SK-N-SH (cell line): ENCODE data around the gene FCHO1. TPM values are rescaled to one million over a fixed set of nuclear protein-coding genes. Genes with fewer than 3 reads are reported as not detected.

Experiments
- CTCF ChIA-PET: fragments of 300-600, 350-600 bp; formaldehyde crosslinking; extraction: SDS; loops from one replicate; lab custom pipeline; 2021; lab: Yijun Ruan, JAX
- POLR2A ChIA-PET: fragments of 350-600 bp; sonication (Branson Sonifier 250); formaldehyde crosslinking; extraction: SDS; loops from one replicate; lab custom pipeline; 2020; ENCODE audit warnings: antibody characterized with exemption, inconsistent platforms; lab: Yijun Ruan, JAX
- DNase-seq: peaks from one replicate; pipeline ENCODE4 v3.0.0; 2012
- H2AFZ ChIP-seq: fragments of 200-600 bp; sonication (generic); 2 replicates; pipeline ENCODE4 v1.8.1; 2016; ENCODE audit warnings: antibody characterized with exemption, mild to moderate bottlenecking, low read depth
- H3F3A ChIP-seq: fragments of 200-600 bp; sonication (generic); replicated peaks from 2 replicates; pipeline ENCODE3; 2016; ENCODE audit warnings: antibody characterized with exemption, mild to moderate bottlenecking; ENCODE audit not compliant: insufficient read depth
- H3K27ac ChIP-seq, 2 experiments: fragments of 200-500 bp in 1 of 2; fragments of 200-600 bp in 1 of 2; sonication (Bioruptor generic) in 1 of 2; sonication (generic), shearing (Covaris generic) in 1 of 2; 2 replicates each; pipeline versions ENCODE4 v1.5.1 to v1.6.1; 2014 to 2016; ENCODE audit warnings: low read depth in 2 of 2, inconsistent platforms in 1 of 2, low read length in 1 of 2, mild to moderate bottlenecking in 1 of 2, mixed read lengths in 1 of 2
- H3K27me3 ChIP-seq: fragments of 200-600 bp; sonication (generic), shearing (Covaris generic); 2 replicates; pipeline ENCODE4 v1.6.1; 2016; ENCODE audit warnings: mixed run types; ENCODE audit not compliant: insufficient read depth
- H3K36me3 ChIP-seq, 2 experiments: fragments of 200-500 bp in 1 of 2; fragments of 200-600 bp in 1 of 2; sonication (Bioruptor generic) in 1 of 2; sonication (generic) in 1 of 2; replicated peaks in 1 of 2; 2 replicates each; pipeline versions ENCODE3 to v1.5.1; 2014 to 2016; ENCODE audit warnings: low read length in 1 of 2, mild to moderate bottlenecking in 1 of 2; ENCODE audit not compliant: insufficient read depth in 2 of 2, control insufficient read depth in 1 of 2
- H3K4me1 ChIP-seq, 2 experiments: fragments of 200-500 bp in 1 of 2; fragments of 200-600 bp in 1 of 2; sonication (Bioruptor generic) in 1 of 2; sonication (generic), shearing (Covaris generic) in 1 of 2; 2 replicates each; pipeline versions ENCODE4 v1.5.1 to v1.6.1; 2014 to 2016; ENCODE audit warnings: low read depth in 1 of 2, low read length in 1 of 2, mixed run types in 1 of 2; ENCODE audit not compliant: insufficient read depth in 2 of 2, control insufficient read depth in 1 of 2
- H3K4me2 ChIP-seq: fragments of 200-600 bp; sonication (generic), shearing (Covaris generic); 2 replicates; pipeline ENCODE4 v1.6.1; 2017; ENCODE audit warnings: mixed run types
- H3K4me3 ChIP-seq, 2 experiments: fragments of 200-500 bp in 1 of 2; fragments of 200-600 bp in 1 of 2; sonication (Bioruptor generic) in 1 of 2; sonication (generic), shearing (Covaris generic) in 1 of 2; 2 replicates each; pipeline versions ENCODE4 v1.5.1 to v1.8.1; 2014 to 2016; ENCODE audit warnings: low read depth in 2 of 2, inconsistent platforms in 1 of 2, low read length in 1 of 2, mild to moderate bottlenecking in 1 of 2, mixed read lengths in 1 of 2, moderate library complexity in 1 of 2
- H3K79me2 ChIP-seq: fragments of 200-600 bp; sonication (generic); 2 replicates; pipeline ENCODE4 v1.8.1; 2017; ENCODE audit warnings: mild to moderate bottlenecking; ENCODE audit not compliant: insufficient read depth
- H3K9ac ChIP-seq: fragments of 200-600 bp; sonication (generic); 2 replicates; pipeline ENCODE4 v1.6.1; 2017; ENCODE audit warnings: mixed run types
- H3K9me2 ChIP-seq: fragments of 200-600 bp; sonication (generic); 2 replicates; pipeline ENCODE4 v1.6.1; 2017; ENCODE audit warnings: mixed run types
- H3K9me3 ChIP-seq: fragments of 200-600 bp; sonication (generic); 2 replicates; pipeline ENCODE4 v1.6.1; 2017; ENCODE audit warnings: mixed run types, mild to moderate bottlenecking, moderate library complexity
- H4K20me1 ChIP-seq: fragments of 200-600 bp; sonication (generic); 2 replicates; pipeline ENCODE4 v1.6.1; 2017; ENCODE audit warnings: mild to moderate bottlenecking, mixed run types; ENCODE audit not compliant: insufficient read depth
- EP300 ChIP-seq, 2 experiments: IDR thresholded peaks; 2 replicates each; pipeline versions ENCODE4 v1.4.0 to v1.6.1; 2012; ENCODE audit warnings: borderline replicate concordance in 1 of 2, low read depth in 1 of 2, low read length in 1 of 2
- GATA2 ChIP-seq: sonication (generic); formaldehyde crosslinking; IDR thresholded peaks from 2 replicates; pipeline ENCODE4 v1.5.0; 2020; ENCODE audit warnings: mild to moderate bottlenecking, missing genetic modification reagents
- JUND ChIP-seq: IDR thresholded peaks from 2 replicates; pipeline ENCODE4 v1.4.0; 2012
- MXI1 ChIP-seq: IDR thresholded peaks from 2 replicates; pipeline ENCODE4 v1.6.1; 2012; ENCODE audit warnings: mild to moderate bottlenecking, low read depth, low read length, improper control_type of control experiment
- NRF1 ChIP-seq: IDR thresholded peaks from 2 replicates; pipeline ENCODE4 v1.6.1; 2012; ENCODE audit warnings: low read depth, mild to moderate bottlenecking, low read length
- RAD21 ChIP-seq: IDR thresholded peaks from 2 replicates; pipeline ENCODE4 v1.6.1; 2012; ENCODE audit warnings: mild to moderate bottlenecking, low read length
- RCOR1 ChIP-seq: fragments of 150-350 bp; IDR thresholded peaks from 2 replicates; pipeline ENCODE4 v1.6.1; 2017; ENCODE audit warnings: antibody characterized with exemption, low read length
- RFX5 ChIP-seq: IDR thresholded peaks from 2 replicates; pipeline ENCODE4 v1.6.1; 2012; ENCODE audit warnings: mild to moderate bottlenecking, improper control_type of control experiment, low read length
- RXRA ChIP-seq: IDR thresholded peaks from 2 replicates; pipeline ENCODE4 v1.4.0; 2012; ENCODE audit warnings: low read depth, mild to moderate bottlenecking, borderline replicate concordance
- SMC3 ChIP-seq: IDR thresholded peaks from 2 replicates; pipeline ENCODE4 v1.6.1; 2012; ENCODE audit warnings: low read depth, low read length, improper control_type of control experiment
- TCF12 ChIP-seq: IDR thresholded peaks from 2 replicates; pipeline ENCODE4 v1.4.0; 2012
- YY1 ChIP-seq: IDR thresholded peaks from 2 replicates; pipeline ENCODE4 v1.4.0; 2012; ENCODE audit warnings: low read depth, mild to moderate bottlenecking
- WGBS: methylation state at CpG from one replicate; pipeline ENCODE4 v1.1.6; 2017; ENCODE audit warnings: low lambda C conversion rate; 5-methylcytosine and 5-hydroxymethylcytosine counted together
- polyA plus RNA-seq, 3 experiments: library from polyadenylated mRNA; depleted of rRNA; stranded (reverse); fragments of >200 nt; gene quantifications; 2 replicates each; pipeline ENCODE4 v1.2.3, GENCODE V29; 2012
- TF ChIP-seq, protein P1 (sequence below): IDR thresholded peaks from 2 replicates; pipeline ENCODE4 v1.4.0; 2012; ENCODE audit warnings: low read depth
- TF ChIP-seq, protein P2 (sequence below): IDR thresholded peaks from 2 replicates; pipeline ENCODE4 v1.6.1; 2012; ENCODE audit warnings: mild to moderate bottlenecking, low read depth, low read length, moderate library complexity
- TF ChIP-seq, protein P3 (sequence below): IDR thresholded peaks from 2 replicates; pipeline ENCODE4 v1.4.0; 2012; ENCODE audit warnings: low read depth, borderline replicate concordance
- TF ChIP-seq, protein P4 (sequence below): fragments of 200-600 bp; sonication (generic); IDR thresholded peaks from 2 replicates; pipeline ENCODE4 v1.6.1; 2017; ENCODE audit warnings: antibody characterized with exemption, mild to moderate bottlenecking, moderate library complexity

The FCHO1 gene
- polyA plus RNA-seq, 1 of the 3 experiments (the other 2 are of a cell fraction): 0.71 TPM

DNA sequence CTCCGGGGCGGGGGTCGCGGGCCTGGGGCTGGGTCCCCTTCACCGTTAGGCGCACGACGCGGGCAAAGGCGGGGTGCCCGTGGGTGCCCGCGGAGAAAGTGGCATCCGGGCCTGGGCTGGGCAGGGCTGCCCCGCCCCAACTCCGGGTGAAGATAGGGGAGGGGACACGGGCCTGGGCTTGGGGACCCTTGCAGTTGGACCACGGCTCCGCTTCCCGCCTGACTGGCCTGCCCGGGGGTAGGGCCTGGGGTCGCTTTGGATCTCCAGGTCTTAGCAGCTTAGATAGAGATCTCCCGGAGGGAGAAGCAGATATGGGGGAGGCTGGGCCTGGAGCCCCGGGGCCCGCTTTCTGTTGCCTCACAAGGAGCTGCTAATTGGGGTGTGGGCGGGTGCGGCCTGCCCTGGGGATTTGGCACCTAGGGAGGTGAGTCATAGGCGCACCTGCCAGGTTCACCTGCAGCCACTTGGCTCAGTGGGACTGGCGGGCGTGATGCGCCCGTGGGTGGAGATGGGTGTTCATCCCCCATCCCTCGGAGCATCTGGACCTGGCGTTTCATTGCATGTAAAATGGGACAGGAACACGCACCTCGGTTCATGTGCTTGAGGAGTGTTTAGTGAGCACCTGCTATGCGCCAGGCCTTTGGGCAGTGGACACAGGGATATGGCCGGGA lies 31.4 kb upstream of the FCHO1 start:
- CTCF ChIA-PET: interaction anchor here (0.6 to 5.9 kb wide), 7 partner anchors 13 to 567 kb away, joined by 3 to 30 read pairs (median 3); partner anchors contain the start of gene RPL18A
- no peak for TF ChIP-seq RFX5
- TF ChIP-seq GATA2 (CRISPR knock-in tag): no peak
- TF ChIP-seq RCOR1: no peak
- TF ChIP-seq, protein P1, sequence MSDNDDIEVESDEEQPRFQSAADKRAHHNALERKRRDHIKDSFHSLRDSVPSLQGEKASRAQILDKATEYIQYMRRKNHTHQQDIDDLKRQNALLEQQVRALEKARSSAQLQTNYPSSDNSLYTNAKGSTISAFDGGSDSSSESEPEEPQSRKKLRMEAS: no peak
- TF ChIP-seq YY1: no peak
- no peak for TF ChIP-seq SMC3
- TF ChIP-seq, protein P2, sequence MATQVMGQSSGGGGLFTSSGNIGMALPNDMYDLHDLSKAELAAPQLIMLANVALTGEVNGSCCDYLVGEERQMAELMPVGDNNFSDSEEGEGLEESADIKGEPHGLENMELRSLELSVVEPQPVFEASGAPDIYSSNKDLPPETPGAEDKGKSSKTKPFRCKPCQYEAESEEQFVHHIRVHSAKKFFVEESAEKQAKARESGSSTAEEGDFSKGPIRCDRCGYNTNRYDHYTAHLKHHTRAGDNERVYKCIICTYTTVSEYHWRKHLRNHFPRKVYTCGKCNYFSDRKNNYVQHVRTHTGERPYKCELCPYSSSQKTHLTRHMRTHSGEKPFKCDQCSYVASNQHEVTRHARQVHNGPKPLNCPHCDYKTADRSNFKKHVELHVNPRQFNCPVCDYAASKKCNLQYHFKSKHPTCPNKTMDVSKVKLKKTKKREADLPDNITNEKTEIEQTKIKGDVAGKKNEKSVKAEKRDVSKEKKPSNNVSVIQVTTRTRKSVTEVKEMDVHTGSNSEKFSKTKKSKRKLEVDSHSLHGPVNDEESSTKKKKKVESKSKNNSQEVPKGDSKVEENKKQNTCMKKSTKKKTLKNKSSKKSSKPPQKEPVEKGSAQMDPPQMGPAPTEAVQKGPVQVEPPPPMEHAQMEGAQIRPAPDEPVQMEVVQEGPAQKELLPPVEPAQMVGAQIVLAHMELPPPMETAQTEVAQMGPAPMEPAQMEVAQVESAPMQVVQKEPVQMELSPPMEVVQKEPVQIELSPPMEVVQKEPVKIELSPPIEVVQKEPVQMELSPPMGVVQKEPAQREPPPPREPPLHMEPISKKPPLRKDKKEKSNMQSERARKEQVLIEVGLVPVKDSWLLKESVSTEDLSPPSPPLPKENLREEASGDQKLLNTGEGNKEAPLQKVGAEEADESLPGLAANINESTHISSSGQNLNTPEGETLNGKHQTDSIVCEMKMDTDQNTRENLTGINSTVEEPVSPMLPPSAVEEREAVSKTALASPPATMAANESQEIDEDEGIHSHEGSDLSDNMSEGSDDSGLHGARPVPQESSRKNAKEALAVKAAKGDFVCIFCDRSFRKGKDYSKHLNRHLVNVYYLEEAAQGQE: no peak
- no peak for TF ChIP-seq RAD21
- TF ChIP-seq, protein P3, sequence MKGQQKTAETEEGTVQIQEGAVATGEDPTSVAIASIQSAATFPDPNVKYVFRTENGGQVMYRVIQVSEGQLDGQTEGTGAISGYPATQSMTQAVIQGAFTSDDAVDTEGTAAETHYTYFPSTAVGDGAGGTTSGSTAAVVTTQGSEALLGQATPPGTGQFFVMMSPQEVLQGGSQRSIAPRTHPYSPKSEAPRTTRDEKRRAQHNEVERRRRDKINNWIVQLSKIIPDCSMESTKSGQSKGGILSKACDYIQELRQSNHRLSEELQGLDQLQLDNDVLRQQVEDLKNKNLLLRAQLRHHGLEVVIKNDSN: no peak
- TF ChIP-seq TCF12: no peak
- TF ChIP-seq EP300 (IDR thresholded peaks at IDR 0.05; ENCODE audit: borderline replicate concordance in 1 of 2, low read depth in 1 of 2, low read length in 1 of 2): no peak
- TF ChIP-seq RXRA: no peak
- no peak for TF ChIP-seq NRF1
- TF ChIP-seq JUND: no peak
- TF ChIP-seq, protein P4, sequence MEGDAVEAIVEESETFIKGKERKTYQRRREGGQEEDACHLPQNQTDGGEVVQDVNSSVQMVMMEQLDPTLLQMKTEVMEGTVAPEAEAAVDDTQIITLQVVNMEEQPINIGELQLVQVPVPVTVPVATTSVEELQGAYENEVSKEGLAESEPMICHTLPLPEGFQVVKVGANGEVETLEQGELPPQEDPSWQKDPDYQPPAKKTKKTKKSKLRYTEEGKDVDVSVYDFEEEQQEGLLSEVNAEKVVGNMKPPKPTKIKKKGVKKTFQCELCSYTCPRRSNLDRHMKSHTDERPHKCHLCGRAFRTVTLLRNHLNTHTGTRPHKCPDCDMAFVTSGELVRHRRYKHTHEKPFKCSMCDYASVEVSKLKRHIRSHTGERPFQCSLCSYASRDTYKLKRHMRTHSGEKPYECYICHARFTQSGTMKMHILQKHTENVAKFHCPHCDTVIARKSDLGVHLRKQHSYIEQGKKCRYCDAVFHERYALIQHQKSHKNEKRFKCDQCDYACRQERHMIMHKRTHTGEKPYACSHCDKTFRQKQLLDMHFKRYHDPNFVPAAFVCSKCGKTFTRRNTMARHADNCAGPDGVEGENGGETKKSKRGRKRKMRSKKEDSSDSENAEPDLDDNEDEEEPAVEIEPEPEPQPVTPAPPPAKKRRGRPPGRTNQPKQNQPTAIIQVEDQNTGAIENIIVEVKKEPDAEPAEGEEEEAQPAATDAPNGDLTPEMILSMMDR: no peak
- TF ChIP-seq MXI1: no peak
- POLR2A ChIA-PET: interaction anchor here (0.8 to 1.5 kb wide), 2 partner anchors 114 to 140 kb away, joined by 3 to 4 read pairs; partner anchors contain the start of gene RPL18A
- peaks cover 34% of the 10 kb centered on the region for H3K79me2 ChIP-seq
- peaks cover 16 to 20% of the 10 kb centered on the region in 2 experiments; a peak in 2 of 4 replicates for H3K4me1 ChIP-seq
- peak; percentile 79 for DNase-seq
- H3K9ac ChIP-seq: peak overlapping the region; percentile 75
- no peaks in the 10 kb centered on the region for H3F3A ChIP-seq
- peaks cover 28% of the 10 kb centered on the region for H4K20me1 ChIP-seq
- WGBS: 1% methylated on average over 12 of the region's 38 CpGs
- H2AFZ ChIP-seq: no peak overlapping the region
- no peaks in the 10 kb centered on the region for H3K27me3 ChIP-seq
- H3K36me3 ChIP-seq: peaks cover 5 to 11% of the 10 kb centered on the region in 2 experiments
- H3K27ac ChIP-seq: peak overlapping the region in 1 of 2 experiments; percentile 24; a peak in 1 of 4 replicates
- H3K9me3 ChIP-seq: no peaks in the 10 kb centered on the region
- peak overlapping the region; percentile 96 for H3K4me2 ChIP-seq
- peak overlapping the region; percentile 74 to 82 for H3K4me3 ChIP-seq
- no peaks in the 10 kb centered on the region for H3K9me2 ChIP-seq
